Measurements from ENCODE around the gene CCDC159. TPM values are rescaled to one million over a fixed set of nuclear protein-coding genes. Genes with fewer than 3 reads are reported as not detected.
A peak's percentile ranks its signal among the peaks of the same experiment; 100 is the strongest.

CCDC159 gene
- total and polyA plus RNA-seq, 2 of the 13 experiments (the other 11 are each of a cell fraction or from before 2014, with no cell fraction given): 1.7 to 6.3 TPM

GRCh38 chr19:11324079-11324661 is 22.1 kb upstream of the CCDC159 start (continued):
- TF ChIP-seq MEIS1 (CRISPR knock-in tag; IDR thresholded peaks at IDR 0.05; ENCODE audit: borderline replicate concordance) (0 out of 2 replicates have a peak, but pooled peaks have one; percentile 30), RERE (CRISPR knock-in tag; IDR thresholded peaks at IDR 0.05; ENCODE audit: low read depth) (0 out of 2 replicates have a peak, but pooled peaks have one; percentile 22), ZBTB21 (CRISPR knock-in tag; IDR thresholded peaks at IDR 0.05) (0 out of 2 replicates have a peak, but pooled peaks have one; percentile 32), YEATS4 (CRISPR knock-in tag; IDR thresholded peaks at IDR 0.05; ENCODE audit: borderline replicate concordance) (no peak), ARHGAP35 (CRISPR knock-in tag; IDR thresholded peaks at IDR 0.05; ENCODE audit: borderline replicate concordance) (no peak), SOX5 (CRISPR knock-in tag; IDR thresholded peaks at IDR 0.05; ENCODE audit: borderline replicate concordance) (peak; percentile 71), ZNF781 (CRISPR knock-in tag; IDR thresholded peaks at IDR 0.05; ENCODE audit: borderline replicate concordance, not compliant biosample characterization) (no peak), EHMT2 (IDR thresholded peaks at IDR 0.05; ENCODE audit: borderline replicate concordance, low read depth, low read length) (no peak), U2AF1 (optimal IDR thresholded peaks at IDR 0.05; ENCODE audit: low read depth, low read length) (no peak), PHF21A (CRISPR knock-in tag; IDR thresholded peaks at IDR 0.05) (peak; percentile 84), ZNF317 (CRISPR knock-in tag; IDR thresholded peaks at IDR 0.05) (0 out of 2 replicates have a peak, but pooled peaks have one; percentile 46), HNRNPK (IDR thresholded peaks at IDR 0.05; ENCODE audit: low read depth, low read length, poor library complexity, severe bottlenecking) (no peak), JUNB (CRISPR knock-in tag; IDR thresholded peaks at IDR 0.05; ENCODE audit: borderline replicate concordance) (no peak), POLR2AphosphoS5 (IDR thresholded peaks at IDR 0.05; ENCODE audit: low read depth, low read length) (no peak), NR3C1 (CRISPR knock-in tag; IDR thresholded peaks at IDR 0.05) (no peak), FOXM1 (CRISPR knock-in tag; IDR thresholded peaks at IDR 0.05) (no peak), ZNF256 (CRISPR knock-in tag; conservative IDR thresholded peaks at IDR 0.05) (no peak), ZSCAN29 (CRISPR knock-in tag; conservative IDR thresholded peaks at IDR 0.05) (0 out of 2 replicates have a peak, but pooled peaks have one; percentile 59), ZNF780A (CRISPR knock-in tag; IDR thresholded peaks at IDR 0.05) (no peak), TARDBP (CRISPR knock-in tag; IDR thresholded peaks at IDR 0.05) (peak; percentile 71), ZNF543 (CRISPR knock-in tag; IDR thresholded peaks at IDR 0.05) (0 out of 2 replicates have a peak, but pooled peaks have one; percentile 33), NFKB2 (CRISPR knock-in tag; IDR thresholded peaks at IDR 0.05; ENCODE audit: borderline replicate concordance) (peak; percentile 46; the same call in 1 of the 2 replicates)
- TF ChIP-seq, protein P1, sequence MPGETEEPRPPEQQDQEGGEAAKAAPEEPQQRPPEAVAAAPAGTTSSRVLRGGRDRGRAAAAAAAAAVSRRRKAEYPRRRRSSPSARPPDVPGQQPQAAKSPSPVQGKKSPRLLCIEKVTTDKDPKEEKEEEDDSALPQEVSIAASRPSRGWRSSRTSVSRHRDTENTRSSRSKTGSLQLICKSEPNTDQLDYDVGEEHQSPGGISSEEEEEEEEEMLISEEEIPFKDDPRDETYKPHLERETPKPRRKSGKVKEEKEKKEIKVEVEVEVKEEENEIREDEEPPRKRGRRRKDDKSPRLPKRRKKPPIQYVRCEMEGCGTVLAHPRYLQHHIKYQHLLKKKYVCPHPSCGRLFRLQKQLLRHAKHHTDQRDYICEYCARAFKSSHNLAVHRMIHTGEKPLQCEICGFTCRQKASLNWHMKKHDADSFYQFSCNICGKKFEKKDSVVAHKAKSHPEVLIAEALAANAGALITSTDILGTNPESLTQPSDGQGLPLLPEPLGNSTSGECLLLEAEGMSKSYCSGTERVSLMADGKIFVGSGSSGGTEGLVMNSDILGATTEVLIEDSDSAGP (CRISPR knock-in tag; IDR thresholded peaks at IDR 0.05; ENCODE audit: borderline replicate concordance): 0 out of 2 replicates have a peak, but pooled peaks have one; percentile 43
